Calu3 (cell line): ENCODE measurements around the gene GTF2A1L. TPM values are rescaled to one million over a fixed set of nuclear protein-coding genes. Genes with fewer than 3 reads are reported as not detected.
A peak's percentile ranks its signal among the peaks of the same experiment; 100 is the strongest.

Experiments used
- BruUV-seq: library from RNA; stranded (reverse); fragments of 400-500 nt; replicated peaks from 2 replicates; lab custom pipeline; 2021; lab: Mats Ljungman, UMichigan
- CTCF ChIA-PET: fragments of 300-600 bp; sonication (Branson Sonifier 250); formaldehyde crosslinking; loops from one replicate; lab custom pipeline; 2022; ENCODE audit warnings: antibody characterized with exemption; lab: Charles Lee
- DNase-seq: peaks from one replicate; pipeline ENCODE4 v3.0.0; 2022
- H3K27ac Mint-ChIP-seq: one replicate; pipeline ENCODE4 v1.8.0; 2022; ENCODE audit warnings: mixed read lengths; ENCODE audit not compliant: unreplicated experiment
- H3K27me3 Mint-ChIP-seq: one replicate; pipeline ENCODE4 v1.8.0; 2022; ENCODE audit warnings: mixed read lengths; ENCODE audit not compliant: unreplicated experiment
- H3K36me3 Mint-ChIP-seq: one replicate; pipeline ENCODE4 v1.8.0; 2022; ENCODE audit warnings: mild to moderate bottlenecking, moderate library complexity, mixed read lengths; ENCODE audit not compliant: insufficient read depth, unreplicated experiment
- H3K4me1 Mint-ChIP-seq: one replicate; pipeline ENCODE4 v1.8.0; 2022; ENCODE audit warnings: mild to moderate bottlenecking, low read depth, mixed read lengths; ENCODE audit not compliant: unreplicated experiment
- H3K4me3 Mint-ChIP-seq: one replicate; pipeline ENCODE4 v1.8.0; 2022; ENCODE audit warnings: mild to moderate bottlenecking, low read depth, moderate library complexity, mixed read lengths; ENCODE audit not compliant: unreplicated experiment
- H3K9me3 Mint-ChIP-seq: one replicate; pipeline ENCODE4 v1.8.0; 2022; ENCODE audit warnings: low read depth, mixed read lengths; ENCODE audit not compliant: unreplicated experiment
- CTCF ChIP-seq: fragments of 200-600 bp; IDR thresholded peaks from one replicate; pipeline ENCODE4 v1.8.0; 2022; ENCODE audit warnings: antibody characterized with exemption; ENCODE audit not compliant: unreplicated experiment
- intact Hi-C: fragments of 100-400 bp; cut with micrococcal nuclease; formaldehyde crosslinking; loops from one replicate; pipeline ENCODE4 v1.10.0; 2022; ENCODE audit not compliant: unreplicated experiment
- total RNA-seq: library from RNA; stranded (reverse); gene quantifications from 2 replicates; pipeline ENCODE4 v1.2.3, GENCODE V29; 2022

GTF2A1L gene
- total RNA-seq, 1 experiment from 2014 or later, result not detected

DNA sequence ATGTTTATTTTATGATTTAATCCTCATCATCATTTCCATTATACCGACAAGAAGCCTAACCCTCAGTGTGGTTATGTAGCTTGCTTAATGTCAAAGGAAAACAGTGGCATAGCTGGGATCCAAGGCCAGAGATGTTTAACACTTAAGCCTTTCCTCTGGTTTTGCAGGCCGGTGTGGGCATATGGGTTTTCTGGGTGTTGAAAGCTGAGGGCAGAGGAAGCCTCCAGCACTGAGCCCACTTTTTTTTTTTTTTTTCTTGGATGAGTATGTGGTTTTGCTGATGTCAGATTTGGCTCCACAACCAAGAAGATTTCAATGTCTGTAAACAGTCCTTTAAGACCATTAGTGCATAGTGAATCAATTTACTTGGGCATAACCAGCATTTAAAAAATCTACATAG is 96.6 kb downstream of the GTF2A1L start:
- Mint-ChIP-seq H3K4me3 (no peak overlapping the region), H3K36me3 (no peaks in the 10 kb centered on the region), H3K9me3 (no peaks in the 10 kb centered on the region), H3K4me1 (peaks cover 15% of the 10 kb centered on the region), H3K27ac (no peak overlapping the region), H3K27me3 (no peaks in the 10 kb centered on the region)
- TF ChIP-seq CTCF, result no peak
- CTCF ChIA-PET, result no interaction called here
- DNase-seq, result no peak
- no TSS peak for BruUV-seq
- intact Hi-C loops, result no loop called here

DNA sequence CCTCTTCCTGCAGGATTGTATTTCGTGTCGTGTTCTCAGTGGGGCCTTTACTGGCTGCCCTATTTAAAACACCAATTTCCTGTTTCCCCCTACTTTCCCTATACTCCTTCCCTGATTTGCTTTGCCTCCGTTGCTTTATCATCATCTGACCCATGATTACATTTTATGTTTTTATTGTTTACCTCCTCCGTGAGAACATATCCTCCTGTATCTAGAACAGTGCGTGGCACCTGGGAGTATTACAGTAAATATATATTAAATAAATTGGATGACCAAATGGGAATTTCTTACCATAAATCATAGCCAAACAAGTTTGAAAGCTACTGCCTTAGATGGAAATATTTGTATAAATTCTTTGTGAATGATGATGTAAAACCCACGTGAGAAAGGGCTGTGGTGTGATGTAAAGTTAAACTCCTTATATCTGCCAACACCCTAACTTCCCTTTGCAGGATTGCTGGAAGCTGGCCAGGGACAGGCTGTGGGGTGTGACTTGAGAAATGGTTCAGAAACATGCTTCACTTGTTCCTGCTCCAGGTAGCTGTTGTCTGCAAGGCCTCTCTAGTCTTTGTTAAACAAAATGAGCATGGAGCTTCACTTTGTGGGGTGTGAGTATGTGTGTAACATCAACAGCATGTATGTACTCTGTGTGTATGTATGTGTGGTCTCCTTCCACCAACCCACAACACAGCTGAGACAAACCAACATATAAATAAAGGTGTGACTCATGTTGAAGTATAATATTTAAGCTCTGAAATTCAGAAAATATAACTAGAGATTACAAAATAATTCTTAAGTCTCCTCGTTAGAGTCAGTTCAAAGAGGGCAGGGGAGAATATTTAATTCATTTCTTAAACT is 97.6 kb downstream of the GTF2A1L start:
- Mint-ChIP-seq H3K4me3 (no peak overlapping the region), H3K9me3 (no peaks in the 10 kb centered on the region), H3K4me1 (peaks cover 15% of the 10 kb centered on the region), H3K36me3 (no peaks in the 10 kb centered on the region), H3K27me3 (no peaks in the 10 kb centered on the region), H3K27ac (peak overlapping the region; percentile 23)
- TF ChIP-seq CTCF, result no peak
- no TSS peak for BruUV-seq
- CTCF ChIA-PET, result interaction anchor here (0.6 to 1.1 kb wide), 2 partner anchors 22 to 63 kb away, joined by 5 to 6 read pairs; no protein-coding TSS in a partner anchor
- peak; percentile 74 for DNase-seq
- intact Hi-C loops, result no loop called here

DNA sequence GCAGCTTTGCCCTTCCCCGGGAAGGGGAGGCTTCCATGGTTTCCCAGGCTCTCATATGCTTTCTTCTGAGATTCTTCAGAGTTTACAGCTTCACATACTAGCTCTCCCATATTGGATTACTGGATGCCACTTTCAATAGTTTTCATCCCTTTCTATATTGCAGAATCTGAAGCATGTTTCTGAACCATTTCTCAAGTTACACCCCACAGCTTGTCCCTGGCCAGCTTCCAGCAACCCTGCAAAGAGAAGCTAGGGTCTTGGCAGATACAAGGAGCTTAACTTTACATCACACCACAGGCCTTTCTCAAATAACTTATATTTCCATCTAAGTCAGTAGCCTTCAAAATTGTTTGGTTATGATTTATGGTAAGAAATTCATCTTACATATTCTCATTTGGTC is 98.3 kb downstream of the GTF2A1L start:
- no peak for TF ChIP-seq CTCF
- Mint-ChIP-seq H3K4me1 (peaks cover 15% of the 10 kb centered on the region), H3K27ac (peak overlapping the region; percentile 23), H3K9me3 (peaks cover 2% of the 10 kb centered on the region), H3K4me3 (no peak overlapping the region), H3K27me3 (no peaks in the 10 kb centered on the region), H3K36me3 (no peaks in the 10 kb centered on the region)
- CTCF ChIA-PET, result interaction anchor here (1.1 kb wide), 1 partner anchor 22 kb away, joined by 5 read pairs; no protein-coding TSS in a partner anchor
- BruUV-seq, result no TSS peak
- intact Hi-C loops, result no loop called here
- DNase-seq, result no peak

GRCh38 chr2:48717846-48718245 is 100.2 kb downstream of the GTF2A1L start:
- BruUV-seq, result no TSS peak
- Mint-ChIP-seq H3K9me3 (peaks cover 2% of the 10 kb centered on the region), H3K27ac (no peak overlapping the region), H3K4me3 (no peak overlapping the region), H3K36me3 (no peaks in the 10 kb centered on the region), H3K27me3 (no peaks in the 10 kb centered on the region), H3K4me1 (peaks cover 15% of the 10 kb centered on the region)
- intact Hi-C loops, result no loop called here
- DNase-seq, result no peak
- CTCF ChIA-PET, result interaction anchor here (0.7 kb wide), 1 partner anchor 18 kb away, joined by 3 read pairs; no protein-coding TSS in a partner anchor
- no peak for TF ChIP-seq CTCF
